NCI-H187 (cell line): Measurements from ENCODE around the gene SERBP1.

Experiments
- DNase-seq, 2 experiments: peaks; one replicate each; lab custom pipeline; 2025; lab: John Stamatoyannopoulos, UW

SERBP1 gene

GRCh38 chr1:67361641-67362040 is 68.6 kb downstream of the SERBP1 start:
- DNase-seq, result no peak

GRCh38 chr1:67359592-67359991 is 70.6 kb downstream of the SERBP1 start:
- DNase-seq, result no peak
